NCI-H345 treated with DMSO at 0.1 percent for 48 hours (cell line): ENCODE measurements around the gene KDM1A.
"Not testable (repeated sequence)": the region's sequence is repeated elsewhere in the genome, so short reads cannot be mapped to it uniquely, and the experiment has no call there.

Source experiments
- DNase-seq: peaks from one replicate; lab custom pipeline; 2025; ENCODE audit not compliant: unreplicated experiment; lab: John Stamatoyannopoulos, UW

The KDM1A gene

DNA sequence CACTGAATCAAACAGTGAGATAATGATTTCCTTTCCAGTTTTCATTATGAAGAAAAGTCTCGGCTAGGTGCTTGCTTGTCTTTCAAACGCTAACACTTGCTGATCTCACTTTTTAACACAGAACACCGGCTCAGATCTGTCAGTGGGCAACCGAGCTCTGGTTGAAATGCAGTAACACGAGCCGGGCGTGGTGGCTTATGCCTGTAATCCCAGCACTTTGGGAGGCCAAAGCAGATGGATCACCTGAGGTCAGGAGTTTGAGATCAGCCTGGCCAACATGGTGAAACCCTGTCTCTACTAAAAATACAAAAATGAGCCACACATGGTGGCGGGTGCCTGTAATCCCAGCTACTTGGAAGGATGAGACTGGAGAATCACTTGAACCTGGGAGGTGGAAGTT is 9.2 kb upstream of the KDM1A start:
- not testable (repeated sequence) for DNase-seq

DNA sequence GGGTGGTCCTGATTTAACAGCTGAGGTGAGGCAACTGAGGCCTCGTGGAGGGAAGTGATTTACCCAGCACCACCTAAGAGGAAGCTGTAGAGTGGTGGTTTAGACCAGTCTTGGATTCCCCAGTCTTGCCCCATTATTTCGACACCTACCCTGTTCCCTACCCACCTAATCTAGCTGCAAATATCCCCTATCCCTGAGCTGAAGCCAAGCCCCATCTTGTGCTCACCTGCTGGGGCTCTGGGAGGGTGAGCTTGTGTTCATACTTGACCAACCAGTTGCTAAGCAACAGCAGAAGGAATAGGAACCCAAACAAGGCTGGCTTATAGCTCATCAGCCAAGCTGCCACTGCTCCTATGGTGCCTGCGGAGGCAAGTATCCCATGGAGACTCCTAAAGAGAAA is 5.6 kb upstream of the KDM1A start:
- DNase-seq = peak; percentile 89

DNA sequence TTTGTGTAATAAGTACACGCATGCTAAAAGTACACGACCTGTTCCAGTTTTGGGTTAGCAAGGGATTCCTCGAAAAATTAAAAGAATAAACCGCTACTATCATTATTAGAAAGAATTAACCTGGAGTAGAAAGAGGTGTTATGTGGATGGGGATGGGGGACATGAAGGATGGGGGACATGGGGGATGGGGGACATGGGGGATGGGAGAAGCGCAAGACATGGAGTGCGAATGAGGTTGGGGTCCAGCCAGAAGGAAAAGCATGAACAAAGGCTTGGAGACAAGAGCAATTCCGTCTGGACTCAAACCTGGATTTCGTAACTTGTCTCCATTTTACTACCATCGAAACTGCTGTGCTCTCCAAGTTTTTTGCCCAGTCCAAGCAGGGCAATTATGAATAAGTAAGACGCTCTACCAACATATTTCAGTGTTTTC is 591 bp upstream of the KDM1A start:
- DNase-seq = no peak

DNA sequence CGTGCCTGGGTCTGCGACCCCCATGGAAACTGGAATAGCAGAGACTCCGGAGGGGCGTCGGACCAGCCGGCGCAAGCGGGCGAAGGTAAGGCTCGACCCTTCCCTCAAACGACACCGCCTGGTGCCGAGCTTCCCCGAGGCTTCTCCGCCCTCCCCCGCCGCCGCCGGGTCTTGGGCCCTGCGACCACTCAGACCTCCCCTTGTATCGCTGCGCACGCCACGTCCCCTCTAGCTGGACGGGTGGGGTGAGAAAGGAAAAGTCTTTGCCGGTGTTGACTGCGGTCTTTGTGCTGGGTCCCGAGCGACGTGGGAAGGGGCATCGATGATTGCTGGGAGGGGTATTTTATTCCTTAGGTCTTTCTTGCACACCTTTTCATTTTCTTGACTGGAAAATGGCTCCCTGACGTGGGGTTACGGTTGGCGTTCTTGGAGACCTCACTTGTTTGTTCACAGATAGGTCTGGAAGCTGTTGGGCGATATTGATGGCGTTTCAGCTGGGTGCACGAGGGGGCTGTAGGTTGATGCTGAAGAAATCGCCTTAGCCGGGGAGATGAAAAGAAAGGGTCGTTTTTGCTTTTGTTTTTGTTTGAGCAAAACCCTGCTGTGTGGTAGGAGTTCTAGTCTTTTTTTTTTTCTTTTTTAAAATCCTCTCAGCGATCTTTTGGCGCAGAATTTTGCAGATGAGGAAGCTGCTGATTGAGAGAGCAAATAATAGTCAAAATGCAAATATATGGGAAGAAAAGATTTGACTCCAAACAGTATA is 776 bp downstream of the KDM1A start:
- DNase-seq = peak; percentile 13

DNA sequence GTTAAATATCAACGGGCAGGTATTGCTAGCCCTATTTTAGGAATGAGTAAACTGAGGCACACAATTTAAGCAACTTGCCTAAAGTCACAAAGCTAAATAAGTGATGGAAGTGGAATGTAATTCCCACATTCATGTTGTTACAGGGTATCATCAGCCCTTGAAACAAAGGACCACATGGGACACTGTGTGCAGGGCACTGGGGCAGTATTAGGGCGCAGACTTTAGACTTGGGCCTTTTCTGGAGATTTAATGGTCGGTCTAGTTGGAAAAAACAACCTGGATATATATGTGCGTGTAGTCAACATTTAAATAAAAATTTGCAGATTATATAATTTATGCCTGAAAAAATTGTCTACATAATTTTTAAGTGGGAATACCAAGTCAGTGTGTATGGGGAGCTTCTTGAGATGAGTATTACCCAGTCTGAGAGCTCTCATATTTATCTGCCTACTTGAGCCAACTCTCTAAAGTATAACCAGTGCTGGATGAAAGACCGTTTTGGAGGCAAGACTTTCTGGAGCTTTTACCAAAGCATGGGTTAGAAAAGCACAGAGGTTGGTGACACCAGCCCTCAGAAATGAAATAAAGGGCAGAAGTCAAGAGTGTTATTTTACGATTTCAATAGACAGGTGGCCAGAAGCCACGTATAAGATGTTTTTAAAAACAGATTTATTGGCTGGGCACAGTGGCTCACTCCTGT is 1.6 kb downstream of the KDM1A start:
- DNase-seq = no peak

DNA sequence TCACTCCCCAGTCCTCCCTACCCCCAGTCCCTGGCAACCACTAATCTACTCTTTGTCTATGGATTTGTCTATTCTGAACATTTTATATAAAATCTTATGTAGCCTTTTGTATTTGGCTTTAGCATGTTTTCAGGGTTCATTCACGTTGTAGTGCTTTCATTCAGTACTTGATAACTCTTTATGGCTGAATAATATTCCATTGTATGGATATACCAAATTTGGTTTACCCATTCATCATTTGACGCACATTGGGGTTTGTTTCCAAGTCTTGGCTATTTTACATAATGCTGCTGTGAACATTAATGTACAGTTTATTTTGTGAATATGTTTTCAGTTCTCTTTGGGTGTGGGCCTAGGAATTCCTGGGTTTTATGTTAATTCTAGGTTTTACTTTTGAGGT is 2.6 kb downstream of the KDM1A start:
- DNase-seq = no peak

DNA sequence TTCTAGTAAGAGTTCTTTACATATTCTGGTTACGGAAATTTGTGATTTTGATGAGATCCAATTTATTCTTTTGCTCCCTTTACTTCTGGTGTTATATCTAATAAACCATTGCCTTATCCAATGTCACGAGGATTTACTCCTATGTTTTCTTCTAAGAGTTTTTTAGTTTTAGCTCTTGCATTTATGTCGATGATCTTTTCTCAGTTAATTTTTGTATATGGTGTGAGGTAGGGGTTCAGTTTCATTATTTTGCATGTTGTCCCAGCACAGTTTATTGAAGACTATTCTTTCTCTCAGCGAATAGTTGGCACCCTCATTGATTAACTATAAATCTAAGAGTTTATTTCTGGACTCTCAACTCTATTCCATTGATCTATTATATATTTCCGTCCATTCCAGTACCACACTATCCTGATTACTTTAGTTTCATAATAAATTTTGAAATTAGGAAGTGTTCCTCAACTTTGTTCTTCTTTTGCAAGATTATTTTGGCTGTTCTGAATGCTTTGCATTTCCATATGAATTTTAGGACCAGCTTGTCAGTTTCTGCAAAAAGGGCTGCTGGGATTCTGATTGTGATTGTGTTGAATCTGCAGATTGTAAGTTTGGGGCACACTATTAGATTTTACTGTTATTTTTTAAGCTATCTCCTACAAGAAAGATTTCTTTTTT is 4.0 kb downstream of the KDM1A start:
- no peak for DNase-seq

DNA sequence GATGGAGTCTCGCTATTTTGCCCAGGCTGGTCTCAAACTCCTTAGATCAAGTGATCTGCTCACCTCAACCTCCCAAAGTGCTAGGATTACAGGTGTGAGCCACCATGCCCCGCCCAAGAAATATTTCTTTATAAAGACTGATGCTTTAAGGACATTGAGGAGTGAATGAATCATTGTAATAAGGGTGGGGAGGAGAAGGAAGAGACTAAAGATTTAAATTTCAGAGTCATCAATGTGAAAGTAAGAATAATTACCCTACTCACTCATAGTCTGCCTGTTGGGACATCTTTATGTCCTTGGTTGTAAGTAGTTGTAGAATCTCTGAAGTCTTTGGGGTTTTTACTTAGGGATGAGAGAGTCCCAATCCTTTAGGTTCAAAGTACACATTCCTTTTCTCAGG is 7.3 kb downstream of the KDM1A start:
- DNase-seq = no peak

DNA sequence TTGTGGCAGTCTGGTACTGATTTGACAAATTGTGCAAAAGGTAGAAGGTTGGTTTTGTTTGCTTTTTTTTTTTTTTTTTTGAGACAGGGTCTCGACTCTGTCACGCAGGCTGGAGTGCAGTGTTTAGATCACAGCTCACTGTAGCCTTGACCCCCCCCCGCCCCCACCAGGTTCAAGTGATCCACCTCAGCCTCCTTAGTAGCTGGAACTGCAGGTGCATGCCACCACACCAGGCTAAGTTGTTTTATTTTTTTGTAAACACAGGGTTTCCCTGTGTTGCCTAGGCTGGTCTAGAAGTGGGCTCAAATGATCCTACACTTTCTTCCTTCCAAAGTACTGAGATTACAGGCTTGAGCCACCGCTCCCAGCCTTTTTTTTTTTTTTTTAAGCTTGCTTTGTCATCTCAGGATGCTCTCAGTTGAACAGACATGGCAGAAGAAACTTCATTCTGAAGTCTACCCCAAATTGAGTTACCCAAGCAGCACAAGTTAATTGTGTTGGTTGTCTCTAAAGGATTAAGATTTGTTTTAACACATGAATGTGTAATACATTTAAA is 8.2 kb downstream of the KDM1A start:
- no peak for DNase-seq

DNA sequence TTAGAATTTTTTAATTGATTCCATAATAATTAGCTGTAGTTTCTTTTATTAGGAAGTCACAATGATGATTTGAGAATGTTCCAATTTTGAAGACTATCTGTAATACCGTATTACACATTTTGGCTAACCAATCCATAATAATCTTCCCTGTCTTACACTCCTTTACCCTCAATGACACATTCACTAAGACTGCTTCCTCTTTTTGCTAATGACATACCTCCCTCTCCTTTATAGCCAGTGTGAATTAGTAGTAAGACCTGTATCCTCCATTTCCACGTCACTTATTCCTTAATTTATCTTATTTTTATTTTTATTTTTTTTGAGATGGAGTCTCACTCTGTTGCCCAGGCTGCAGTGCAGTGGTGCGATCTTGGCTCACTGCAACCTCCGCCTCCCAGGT is 10.1 kb downstream of the KDM1A start:
- DNase-seq = no peak

DNA sequence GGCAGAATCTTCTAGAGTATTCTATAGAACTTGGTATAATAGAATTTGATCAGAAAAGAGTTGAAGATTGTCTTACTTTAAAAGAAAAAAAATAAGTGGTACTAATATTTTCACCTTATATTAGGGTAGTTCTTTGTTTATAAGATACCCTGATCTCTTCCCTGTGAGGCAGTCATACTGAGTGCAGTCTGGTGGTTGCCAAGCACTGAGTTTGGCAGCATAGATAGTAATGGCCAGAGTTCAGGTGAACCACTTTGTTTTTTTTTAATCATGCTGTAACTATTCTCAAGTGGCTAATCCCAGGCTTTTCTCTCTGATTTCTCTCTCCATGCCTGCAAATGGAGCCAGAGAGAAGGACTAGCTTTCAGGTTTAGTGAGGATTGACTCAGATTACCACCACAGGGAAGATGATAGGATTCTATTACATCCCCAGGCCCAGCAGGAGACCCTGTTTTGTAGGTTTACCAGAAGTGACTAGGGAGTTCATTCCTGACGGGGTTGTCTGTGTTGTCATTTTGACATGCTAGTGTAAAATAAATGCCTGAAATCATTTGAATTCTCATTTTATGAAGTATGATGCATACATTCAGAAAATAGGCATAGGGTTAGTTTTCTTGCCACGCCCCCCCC is 16.7 kb downstream of the KDM1A start:
- DNase-seq = no peak

DNA sequence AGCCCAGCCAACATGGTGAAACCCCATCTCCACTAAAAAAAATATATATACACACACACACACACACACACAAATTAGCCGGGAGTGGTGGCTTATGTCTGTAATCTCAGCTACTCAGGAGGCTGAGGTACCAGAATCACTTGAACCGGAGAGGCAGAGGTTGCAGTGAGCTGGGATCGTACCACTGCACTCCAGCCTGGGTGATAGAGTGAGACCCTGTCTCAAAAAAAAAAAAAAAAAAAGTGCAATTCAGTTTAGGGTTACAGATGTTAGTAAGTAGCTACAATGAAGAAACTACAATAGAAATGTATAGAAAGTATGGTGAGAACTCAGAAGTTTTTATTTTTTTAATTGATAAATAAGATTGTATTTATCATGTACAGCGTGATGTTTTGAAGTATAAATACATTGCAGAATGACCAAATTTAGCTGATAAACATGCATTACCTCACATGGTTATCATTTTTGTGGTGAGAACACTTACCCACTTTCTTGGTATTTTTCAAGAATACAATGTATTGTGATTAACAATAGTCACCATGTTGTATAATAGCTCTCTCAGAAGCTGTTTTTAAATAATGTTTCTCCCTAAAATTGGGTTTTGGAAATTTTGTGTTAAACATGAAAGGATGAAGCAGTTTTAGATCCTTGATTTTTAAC is 17.9 kb downstream of the KDM1A start:
- no peak for DNase-seq

DNA sequence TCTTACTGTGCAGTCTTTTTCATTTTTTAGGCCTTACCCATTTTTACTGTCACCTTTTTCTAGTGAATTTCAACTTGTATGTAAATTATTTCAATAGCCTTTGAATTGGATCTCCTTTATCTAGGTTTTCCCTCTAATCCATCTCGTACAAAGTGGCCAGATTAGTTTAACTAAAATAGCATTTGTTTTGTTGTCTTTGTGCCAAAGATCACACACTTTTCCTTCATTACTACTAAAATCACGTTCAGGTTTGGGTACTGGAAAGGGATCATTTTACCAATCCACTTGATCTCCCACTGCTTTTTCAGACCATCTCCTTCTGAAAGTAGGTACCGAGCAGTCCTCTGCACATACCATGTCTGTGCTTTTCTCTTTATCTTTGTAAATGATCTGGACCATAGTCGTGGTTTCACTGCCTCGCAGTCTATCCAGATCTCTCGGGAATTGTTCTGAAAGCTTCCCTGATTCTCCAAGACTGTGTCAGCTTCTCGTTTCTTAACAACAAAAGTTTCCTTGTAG is 20.1 kb downstream of the KDM1A start:
- DNase-seq = no peak

DNA sequence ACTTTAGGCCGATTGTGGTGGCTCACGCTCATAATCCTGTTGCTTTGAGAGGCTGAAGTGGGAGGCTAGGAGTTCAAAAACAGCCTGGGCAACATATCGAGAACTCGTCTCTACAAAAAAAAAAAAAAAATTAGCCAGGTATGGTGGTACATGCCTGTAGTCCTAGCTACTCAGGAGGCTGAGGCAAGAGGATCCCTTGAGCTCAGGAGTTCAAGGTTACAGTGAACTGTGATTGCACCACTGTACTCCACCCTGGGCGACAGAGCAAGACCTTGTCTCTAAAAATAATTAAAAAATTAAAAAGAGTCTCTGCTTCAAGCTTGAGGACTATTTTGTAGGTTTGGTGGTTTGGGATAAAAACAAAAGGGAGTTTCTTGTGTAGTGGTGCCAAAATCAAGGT is 21.2 kb downstream of the KDM1A start:
- DNase-seq = no peak

DNA sequence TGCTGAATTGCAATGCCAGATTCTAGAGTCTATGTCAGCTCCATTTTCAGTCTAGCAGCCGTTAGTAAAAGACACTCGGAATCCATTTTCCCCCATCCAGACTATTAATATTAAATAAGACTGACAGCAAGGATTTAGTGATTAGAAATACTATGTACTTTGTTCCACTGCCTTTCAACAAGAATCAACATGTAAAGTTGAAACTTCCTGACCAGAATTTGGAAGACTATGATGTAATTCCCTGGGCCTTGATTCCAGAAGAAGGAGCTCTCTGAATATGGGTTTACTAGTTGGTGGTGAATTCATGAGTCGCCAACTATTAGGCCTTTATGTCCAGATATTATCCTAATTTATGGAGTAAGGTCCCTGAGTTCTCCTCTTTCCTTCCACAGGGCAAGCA is 24.8 kb downstream of the KDM1A start:
- no peak for DNase-seq

DNA sequence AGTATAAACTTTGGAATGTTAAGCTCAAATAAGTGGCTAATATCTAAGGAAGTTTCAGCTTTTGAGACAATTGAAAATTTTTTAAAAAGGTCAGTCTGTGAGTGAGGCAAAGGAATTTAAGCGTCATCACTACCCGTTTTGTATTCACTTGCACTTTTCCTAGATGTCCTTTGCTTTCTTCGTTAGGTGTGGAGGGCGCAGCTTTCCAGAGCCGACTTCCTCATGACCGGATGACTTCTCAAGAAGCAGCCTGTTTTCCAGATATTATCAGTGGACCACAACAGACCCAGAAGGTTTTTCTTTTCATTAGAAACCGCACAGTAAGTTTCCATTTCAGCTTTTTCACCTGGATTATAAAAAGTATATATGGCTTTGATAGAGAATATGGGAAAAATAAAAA is 30.9 kb downstream of the KDM1A start:
- no peak for DNase-seq

DNA sequence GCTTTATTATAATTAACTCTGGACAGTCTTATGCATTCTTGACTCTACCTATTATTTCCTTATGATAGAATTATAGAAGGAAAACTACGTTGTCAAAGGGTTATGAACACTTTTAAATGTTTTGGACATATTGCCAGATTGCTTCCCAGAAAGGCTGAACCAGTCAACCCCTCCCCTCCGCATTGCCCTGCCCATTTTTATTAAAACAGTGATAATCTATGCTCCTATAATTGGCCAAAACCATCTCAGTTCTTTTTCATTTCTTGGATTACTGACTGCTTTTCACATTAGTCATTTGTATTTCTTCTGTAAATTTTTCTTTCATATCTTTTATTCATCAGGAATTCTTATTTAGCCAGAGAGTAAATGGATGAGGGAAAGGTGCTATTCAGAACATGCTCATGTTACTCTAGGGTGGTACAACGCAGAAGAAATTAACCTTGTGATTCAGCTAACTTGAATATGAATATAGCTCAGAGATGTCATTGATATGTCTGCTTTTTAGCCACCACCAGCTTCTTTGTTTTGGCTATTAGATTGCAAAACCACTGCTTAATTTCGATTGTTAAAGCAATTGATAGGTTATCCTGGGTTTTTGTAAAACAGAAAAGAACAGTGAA is 32.1 kb downstream of the KDM1A start:
- DNase-seq = no peak

DNA sequence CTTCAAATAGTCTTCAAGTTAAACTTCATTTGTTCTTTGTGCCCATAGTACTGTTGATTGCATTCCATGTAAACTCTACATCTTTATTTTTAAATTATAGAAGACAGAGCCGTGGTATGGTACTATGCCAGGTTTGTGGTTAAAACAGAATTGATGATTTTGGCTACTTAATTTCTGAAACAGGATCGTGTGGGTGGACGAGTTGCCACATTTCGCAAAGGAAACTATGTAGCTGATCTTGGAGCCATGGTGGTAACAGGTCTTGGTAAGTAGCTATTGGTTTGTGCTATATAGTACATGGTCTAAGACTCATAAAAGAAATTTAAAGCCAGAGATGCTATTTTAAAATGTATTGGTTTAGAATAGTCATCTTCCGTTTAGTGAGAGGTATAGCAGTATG is 38.0 kb downstream of the KDM1A start:
- no peak for DNase-seq

DNA sequence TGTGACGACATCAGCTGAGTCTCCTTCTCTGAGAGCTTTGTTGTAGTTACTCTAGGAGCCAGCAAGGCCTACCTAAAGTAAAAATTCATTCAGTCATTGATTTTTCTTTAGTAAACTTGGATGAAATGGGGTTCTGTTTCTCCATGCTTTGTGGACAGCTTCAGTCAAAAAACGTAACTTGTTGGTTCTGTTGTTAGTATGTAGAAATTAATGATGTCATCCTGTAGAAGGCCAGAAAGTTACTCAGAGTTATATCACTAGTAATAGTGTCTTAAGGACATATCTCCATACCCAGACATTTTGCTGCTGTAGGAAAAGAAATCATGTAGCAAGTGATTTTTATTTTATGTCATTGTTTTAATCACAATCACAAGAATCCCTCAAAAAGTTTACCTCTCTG is 43.0 kb downstream of the KDM1A start:
- no peak for DNase-seq

DNA sequence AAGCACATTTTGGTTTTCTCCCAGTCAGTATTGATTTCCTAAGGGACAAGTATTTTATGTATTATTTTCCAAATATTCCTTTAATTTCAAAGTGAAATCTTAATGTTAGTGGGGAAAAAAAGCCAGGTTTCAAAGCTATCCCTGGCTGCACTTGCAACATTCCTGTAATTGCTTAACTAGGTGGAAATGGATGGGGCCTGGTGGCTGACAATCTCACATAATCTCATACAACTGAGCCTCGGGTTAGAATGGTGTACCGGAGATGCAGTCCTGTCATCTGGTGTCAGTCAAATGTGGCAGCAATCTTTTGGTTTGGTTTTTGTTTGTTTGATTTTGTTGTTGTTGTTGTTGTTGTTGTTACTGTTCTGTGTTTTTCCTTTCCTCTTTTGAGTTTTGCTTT is 46.1 kb downstream of the KDM1A start:
- no peak for DNase-seq
